HepG2 (cell line): Measurements from ENCODE around the gene TXNL4B. TPM values are rescaled to one million over a fixed set of nuclear protein-coding genes. Genes with fewer than 3 reads are reported as not detected.

Source experiments
- ARNT ChIP-seq: fragments of 450-650 bp; IDR thresholded peaks from 2 replicates; pipeline ENCODE4 v1.6.1; 2017
- CREM ChIP-seq, 2 experiments: sonication (generic) in 1 of 2; formaldehyde crosslinking in 1 of 2; IDR thresholded peaks; 2 replicates each; pipeline versions ENCODE4 v1.4.0 to v1.6.1; 2016 to 2020; ENCODE audit warnings: antibody characterized with exemption in 1 of 2, mild to moderate bottlenecking in 1 of 2, missing genetic modification reagents in 1 of 2
- DZIP1 ChIP-seq: sonication (generic); formaldehyde crosslinking; IDR thresholded peaks from 2 replicates; pipeline ENCODE4 v1.5.0; 2020; ENCODE audit warnings: mild to moderate bottlenecking, missing genetic modification reagents
- HOXA9 ChIP-seq: sonication (generic); formaldehyde crosslinking; IDR thresholded peaks from 2 replicates; pipeline ENCODE4 v1.8.1; 2022; ENCODE audit warnings: missing genetic modification reagents, mild to moderate bottlenecking, moderate library complexity, borderline replicate concordance
- KLF9 ChIP-seq: IDR thresholded peaks from 2 replicates; pipeline ENCODE4 v1.6.1; 2016; ENCODE audit warnings: low read depth
- NR1H2 ChIP-seq: sonication (generic); formaldehyde crosslinking; IDR thresholded peaks from 2 replicates; pipeline ENCODE4 v1.8.1; 2022; ENCODE audit warnings: low read depth, missing genetic modification reagents, borderline replicate concordance
- PRDM10 ChIP-seq: sonication (generic); formaldehyde crosslinking; IDR thresholded peaks from 2 replicates; pipeline ENCODE4 v1.4.0; 2020; ENCODE audit warnings: low read depth, missing genetic modification reagents
- RFX3 ChIP-seq: IDR thresholded peaks from 2 replicates; pipeline ENCODE4 v1.6.1; 2016; ENCODE audit warnings: missing biosample characterization, missing genetic modification reagents
- SAFB2 ChIP-seq: sonication (generic); formaldehyde crosslinking; IDR thresholded peaks from 2 replicates; pipeline ENCODE4 v1.5.1; 2020; ENCODE audit warnings: missing genetic modification reagents, low read depth, mild to moderate bottlenecking, borderline replicate concordance
- TEAD2 ChIP-seq: sonication (generic); formaldehyde crosslinking; IDR thresholded peaks from 2 replicates; pipeline ENCODE4 v1.9.0; 2021; ENCODE audit warnings: missing genetic modification reagents
- TGIF2 ChIP-seq: IDR thresholded peaks from 2 replicates; pipeline ENCODE4 v1.6.1; 2016; ENCODE audit warnings: control low read depth, missing compliant biosample characterization
- ZFY ChIP-seq: sonication (generic); formaldehyde crosslinking; IDR thresholded peaks from 2 replicates; pipeline ENCODE4 v1.4.0; 2020; ENCODE audit warnings: missing genetic modification reagents
- ZNF350 ChIP-seq: sonication (generic); formaldehyde crosslinking; IDR thresholded peaks from 2 replicates; pipeline ENCODE4 v1.4.0; 2020; ENCODE audit warnings: mild to moderate bottlenecking, low read depth, missing genetic modification reagents, borderline replicate concordance
- ZNF383 ChIP-seq: sonication (generic); formaldehyde crosslinking; IDR thresholded peaks from 2 replicates; pipeline ENCODE4 v1.4.0; 2020; ENCODE audit warnings: missing genetic modification reagents, mild to moderate bottlenecking, borderline replicate concordance
- ZNF564 ChIP-seq: sonication (generic); formaldehyde crosslinking; IDR thresholded peaks from 2 replicates; pipeline ENCODE4 v1.8.1; 2023; ENCODE audit warnings: mild to moderate bottlenecking, missing genetic modification reagents
- ZNF598 ChIP-seq: sonication (generic); formaldehyde crosslinking; IDR thresholded peaks from 2 replicates; pipeline ENCODE4 v1.5.1; 2020; ENCODE audit warnings: mild to moderate bottlenecking, missing genetic modification reagents, borderline replicate concordance
- ZSCAN20 ChIP-seq: sonication (generic); formaldehyde crosslinking; IDR thresholded peaks from 2 replicates; pipeline ENCODE4 v1.4.0; 2020; ENCODE audit warnings: missing genetic modification reagents, mild to moderate bottlenecking, borderline replicate concordance
- polyA plus RNA-seq, 8 experiments: library from polyadenylated mRNA; depleted of rRNA in 3 of 8; stranded (reverse) in 7 of 8; unstranded in 1 of 8; fragments of >200 nt; fragmentation: Illumina TruSeq in 4 of 8; extraction: Trizol in 4 of 8; gene quantifications; 2 replicates each; pipeline versions ENCODE4 v1.2.1 to v1.2.3, GENCODE V29; 2011 to 2016; ENCODE audit warnings: low read depth in 4 of 8, missing spikeins in 1 of 8, mixed read lengths in 1 of 8; ENCODE audit not compliant: insufficient read depth in 1 of 8
- total RNA-seq, 5 experiments: library from RNA; depleted of rRNA; stranded (reverse); fragments of >200 nt; fragmentation: Illumina TruSeq; extraction: Trizol; gene quantifications; 2 replicates each; pipeline ENCODE4 v1.2.3, GENCODE V29; 2016; ENCODE audit warnings: low read depth in 1 of 5
- TF ChIP-seq, protein P1 (sequence below): sonication (generic); formaldehyde crosslinking; IDR thresholded peaks from 2 replicates; pipeline ENCODE4 v1.8.1; 2023; ENCODE audit warnings: missing genetic modification reagents, inconsistent platforms, borderline replicate concordance
- TF ChIP-seq, protein P2 (sequence below): sonication (generic); formaldehyde crosslinking; IDR thresholded peaks from 2 replicates; pipeline ENCODE4 v1.8.1; 2022; ENCODE audit warnings: low read depth, mild to moderate bottlenecking, missing genetic modification reagents

TXNL4B gene
- total and polyA plus RNA-seq, 2 of the 13 experiments (the other 11 are each of a cell fraction or from before 2014, with no cell fraction given): 17.4 to 18.3 TPM

GRCh38 chr16:72125635-72126428 lies 32.4 kb upstream of the TXNL4B start (continued):
- TF ChIP-seq, protein P1, sequence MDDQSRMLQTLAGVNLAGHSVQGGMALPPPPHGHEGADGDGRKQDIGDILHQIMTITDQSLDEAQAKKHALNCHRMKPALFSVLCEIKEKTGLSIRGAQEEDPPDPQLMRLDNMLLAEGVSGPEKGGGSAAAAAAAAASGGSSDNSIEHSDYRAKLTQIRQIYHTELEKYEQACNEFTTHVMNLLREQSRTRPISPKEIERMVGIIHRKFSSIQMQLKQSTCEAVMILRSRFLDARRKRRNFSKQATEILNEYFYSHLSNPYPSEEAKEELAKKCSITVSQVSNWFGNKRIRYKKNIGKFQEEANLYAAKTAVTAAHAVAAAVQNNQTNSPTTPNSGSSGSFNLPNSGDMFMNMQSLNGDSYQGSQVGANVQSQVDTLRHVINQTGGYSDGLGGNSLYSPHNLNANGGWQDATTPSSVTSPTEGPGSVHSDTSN (CRISPR knock-in tag): no peak
- TF ChIP-seq DZIP1: no peak
- TF ChIP-seq ZNF350: peak; percentile 2; the same call in 1 of the 2 replicates
- no peak for TF ChIP-seq CREM (IDR thresholded peaks at IDR 0.05)
- no peak for TF ChIP-seq CREM (CRISPR knock-in tag; IDR thresholded peaks at IDR 0.05)
- TF ChIP-seq ZNF564 (CRISPR knock-in tag): no peak; the same call in 1 of the 2 replicates
- TF ChIP-seq RFX3 (CRISPR knock-in tag): no peak
- TF ChIP-seq TEAD2 (CRISPR knock-in tag): no peak
- TF ChIP-seq TGIF2: no peak
- TF ChIP-seq ZNF598 (CRISPR knock-in tag): no peak; the same call in 1 of the 2 replicates
- no peak for TF ChIP-seq PRDM10 (CRISPR knock-in tag)
- TF ChIP-seq, protein P2, sequence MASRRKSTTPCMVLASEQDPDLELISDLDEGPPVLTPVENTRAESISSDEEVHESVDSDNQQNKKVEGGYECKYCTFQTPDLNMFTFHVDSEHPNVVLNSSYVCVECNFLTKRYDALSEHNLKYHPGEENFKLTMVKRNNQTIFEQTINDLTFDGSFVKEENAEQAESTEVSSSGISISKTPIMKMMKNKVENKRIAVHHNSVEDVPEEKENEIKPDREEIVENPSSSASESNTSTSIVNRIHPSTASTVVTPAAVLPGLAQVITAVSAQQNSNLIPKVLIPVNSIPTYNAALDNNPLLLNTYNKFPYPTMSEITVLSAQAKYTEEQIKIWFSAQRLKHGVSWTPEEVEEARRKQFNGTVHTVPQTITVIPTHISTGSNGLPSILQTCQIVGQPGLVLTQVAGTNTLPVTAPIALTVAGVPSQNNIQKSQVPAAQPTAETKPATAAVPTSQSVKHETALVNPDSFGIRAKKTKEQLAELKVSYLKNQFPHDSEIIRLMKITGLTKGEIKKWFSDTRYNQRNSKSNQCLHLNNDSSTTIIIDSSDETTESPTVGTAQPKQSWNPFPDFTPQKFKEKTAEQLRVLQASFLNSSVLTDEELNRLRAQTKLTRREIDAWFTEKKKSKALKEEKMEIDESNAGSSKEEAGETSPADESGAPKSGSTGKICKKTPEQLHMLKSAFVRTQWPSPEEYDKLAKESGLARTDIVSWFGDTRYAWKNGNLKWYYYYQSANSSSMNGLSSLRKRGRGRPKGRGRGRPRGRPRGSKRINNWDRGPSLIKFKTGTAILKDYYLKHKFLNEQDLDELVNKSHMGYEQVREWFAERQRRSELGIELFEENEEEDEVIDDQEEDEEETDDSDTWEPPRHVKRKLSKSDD (CRISPR knock-in tag): no peak
- TF ChIP-seq ZFY (CRISPR knock-in tag): no peak
- TF ChIP-seq HOXA9 (CRISPR knock-in tag): no peak
- TF ChIP-seq ARNT: no peak
- no peak for TF ChIP-seq KLF9 (CRISPR knock-in tag)
- 0 out of 2 replicates have a peak, but pooled peaks have one; percentile 6 for TF ChIP-seq SAFB2 (CRISPR knock-in tag)
- TF ChIP-seq ZNF383 (CRISPR knock-in tag): no peak
- no peak for TF ChIP-seq NR1H2 (CRISPR knock-in tag)
- no peak for TF ChIP-seq ZSCAN20 (CRISPR knock-in tag)
